Small intestine (tissue), 7 donors: ENCODE data around the gene GGN. TPM values are rescaled to one million over a fixed set of nuclear protein-coding genes. Genes with fewer than 3 reads are reported as not detected.

Source experiments
- DNase-seq, 2 donors: peaks; one replicate each; pipeline versions ENCODE4 v3.0.0 to v3.0.0-alpha.2; 2013
- FAIRE-seq: peaks from 2 replicates; lab custom pipeline; 2012; peaks lifted over from hg19 to GRCh38; lab: Jason Lieb, UNC
- H3K27ac ChIP-seq, 3 donors: one replicate each; pipeline ENCODE4 v1.5.1; 2013; ENCODE audit warnings: low read length in 2 of 3, mild to moderate bottlenecking in 2 of 3, control low read depth in 1 of 3, inconsistent platforms in 1 of 3, low read depth in 1 of 3, moderate library complexity in 1 of 3
- H3K27me3 ChIP-seq, 3 donors: one replicate each; pipeline ENCODE4 v1.6.1; 2013; ENCODE audit warnings: low read length in 3 of 3, inconsistent platforms in 1 of 3; ENCODE audit not compliant: control insufficient read depth in 3 of 3, insufficient read depth in 3 of 3
- H3K36me3 ChIP-seq, 3 donors: one replicate each; pipeline ENCODE4 v1.6.1; 2013; ENCODE audit warnings: low read length in 3 of 3, inconsistent platforms in 1 of 3, low read depth in 1 of 3, mild to moderate bottlenecking in 1 of 3, moderate library complexity in 1 of 3; ENCODE audit not compliant: control insufficient read depth in 3 of 3, insufficient read depth in 2 of 3
- H3K4me1 ChIP-seq, 3 donors: one replicate each; pipeline ENCODE4 v1.6.1; 2013; ENCODE audit warnings: low read length in 2 of 3, inconsistent platforms in 1 of 3, low read depth in 1 of 3, mild to moderate bottlenecking in 1 of 3, moderate library complexity in 1 of 3; ENCODE audit not compliant: control insufficient read depth in 3 of 3, insufficient read depth in 2 of 3
- H3K4me3 ChIP-seq, 3 donors: one replicate each; pipeline ENCODE4 v1.5.1; 2013; ENCODE audit warnings: low read length in 3 of 3, control low read depth in 1 of 3, inconsistent platforms in 1 of 3, low read depth in 1 of 3, mild to moderate bottlenecking in 1 of 3, moderate library complexity in 1 of 3
- H3K9me3 ChIP-seq, 2 donors: one replicate each; pipeline ENCODE4 v1.6.1; 2013; ENCODE audit warnings: low read depth in 1 of 2, low read length in 1 of 2; ENCODE audit not compliant: control insufficient read depth in 2 of 2, insufficient read depth in 1 of 2
- WGBS, 3 donors: extraction: QIAGEN DNeasy Blood & Tissue Kit; methylation state at CpG; one replicate each; pipeline ENCODE4 v1.1.7; 2013; 5-methylcytosine and 5-hydroxymethylcytosine counted together
- polyA plus RNA-seq, 4 donors: library from polyadenylated mRNA; stranded (reverse) in 3 of 4; unstranded in 1 of 4; fragments of 200-250 nt in 3 of 4; fragments of 120-200 nt in 1 of 4; gene quantifications; one replicate each; pipeline versions ENCODE4 v1.2.1 to v1.2.3, GENCODE V29; 2013
- donor health status: healthy with polysubstance abuse.
- donor health status: control.
- donor health status: control.
- donor health status: Bipolar disorder and iron deficiency.
- donor health status: healthy.

GGN gene
- polyA plus RNA-seq, 4 donors = 1.7 to 16.1 (median 8.2) TPM

- FAIRE-seq = no peak
- Histone ChIP-seq H3K27me3 (peaks cover 0 to 2% (median 0%) of the 10 kb centered on the region in 3 donors), H3K4me3 (no peak overlapping the region), H3K4me1 (no peaks in the 10 kb centered on the region), H3K36me3 (peaks cover 0 to 36% (median 3%) of the 10 kb centered on the region in 3 donors), H3K9me3 (no peaks in the 10 kb centered on the region), H3K27ac (no peak overlapping the region)
- DNase-seq = no peak
- 50 to 56% (median 52%) methylated on average over 7 of the region's 7 CpGs for WGBS, 3 donors
These were observed 21.8 kb upstream of the GGN start for GRCh38 chr19:38409631-38410133.

- WGBS, 3 donors = 95 to 96% (median 95%) methylated on average over 8 of the region's 8 CpGs
- Histone ChIP-seq H3K36me3 (peaks cover 0 to 37% (median 3%) of the 10 kb centered on the region in 3 donors), H3K27me3 (peaks cover 0 to 3% (median 0%) of the 10 kb centered on the region in 3 donors), H3K4me1 (no peaks in the 10 kb centered on the region), H3K9me3 (no peaks in the 10 kb centered on the region), H3K4me3 (no peak overlapping the region), H3K27ac (no peak overlapping the region)
- FAIRE-seq = no peak
- DNase-seq = no peak
These were observed 17.4 kb upstream of the GGN start for GRCh38 chr19:38405276-38405675.

- no peak for DNase-seq
- Histone ChIP-seq H3K36me3 (peaks cover 0 to 37% (median 3%) of the 10 kb centered on the region in 3 donors), H3K27ac (no peak overlapping the region), H3K9me3 (no peaks in the 10 kb centered on the region), H3K4me1 (no peaks in the 10 kb centered on the region), H3K27me3 (peaks cover 0 to 5% (median 0%) of the 10 kb centered on the region in 3 donors), H3K4me3 (no peak overlapping the region)
- no peak for FAIRE-seq
- WGBS, 3 donors = 94 to 98% (median 95%) methylated on average over 6 of the region's 6 CpGs
These were observed 17.0 kb upstream of the GGN start for GRCh38 chr19:38404858-38405257.

DNA sequence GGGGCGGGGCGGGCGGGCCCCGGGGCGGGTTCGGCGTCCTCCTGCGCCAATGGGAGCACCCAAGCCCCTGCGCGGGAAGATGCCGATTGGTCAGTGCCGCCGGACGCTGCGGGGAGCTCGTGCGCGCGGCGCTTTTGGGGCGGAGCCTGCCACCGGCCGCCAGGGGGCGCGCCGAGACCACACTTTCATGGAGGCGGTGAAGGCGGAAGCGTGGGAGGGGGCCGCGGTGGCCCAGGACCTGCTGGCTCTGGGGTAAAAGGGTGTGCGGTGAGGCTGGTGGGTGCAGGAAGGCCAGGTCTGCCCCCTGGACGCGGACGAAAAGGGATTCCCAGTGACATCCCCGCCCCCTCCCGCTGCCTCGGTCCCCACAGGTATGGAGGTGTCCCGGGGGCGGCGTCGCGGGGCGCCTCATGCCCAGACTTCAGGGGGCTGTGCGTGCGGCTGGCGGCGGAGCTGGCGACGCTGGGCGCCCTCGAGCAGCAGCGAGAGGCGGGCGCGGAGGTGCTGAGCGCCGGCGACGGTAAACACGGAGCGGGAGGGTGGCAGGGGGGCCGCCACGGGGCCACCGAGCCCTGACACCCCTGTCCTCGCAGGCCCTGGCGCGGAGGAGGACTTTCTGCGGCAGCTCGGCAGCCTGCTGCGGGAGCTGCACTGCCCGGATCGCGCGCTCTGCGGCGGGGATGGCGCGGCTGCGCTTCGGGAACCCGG is 15.3 kb upstream of the GGN start, which contains the start of gene FAM98C:
Gene FAM98C (plus strand): TSS at position 127 of the 708 bp plus-strand sequence. CDS start 61 bp downstream, at position 188.
- Histone ChIP-seq H3K9me3 (no peaks in the 10 kb centered on the region), H3K27ac (peak within 1 kb of the TSS; percentile 72 to 93 (median 73)), H3K36me3 (peaks cover 0 to 29% (median 3%) of the 10 kb centered on the region in 3 donors), H3K27me3 (peaks cover 0 to 10% (median 0%) of the 10 kb centered on the region in 3 donors), H3K4me1 (no peaks in the 10 kb centered on the region), H3K4me3 (peak within 1 kb of the TSS; percentile 86 to 96 (median 86))
- FAIRE-seq (no peak), DNase-seq (peak; percentile 98 to 99)
- 0 to 1% (median 0%) methylated on average over 69 to 82 of the region's 82 CpGs for WGBS, 3 donors

- 1 to 4% (median 3%) methylated on average over 18 of the region's 18 CpGs for WGBS, 3 donors
- DNase-seq (no peak), FAIRE-seq (no peak)
- H3K4me3 ChIP-seq = peak overlapping the region in 2 of 3 donors; percentile 23 to 34
- no peaks in the 10 kb centered on the region for H3K4me1 ChIP-seq
- no peaks in the 10 kb centered on the region for H3K9me3 ChIP-seq
- peaks cover 0 to 15% (median 0%) of the 10 kb centered on the region in 3 donors for H3K27me3 ChIP-seq
- H3K27ac ChIP-seq = peak overlapping the region in 2 of 3 donors; percentile 4 to 82
- peaks cover 0 to 26% (median 3%) of the 10 kb centered on the region in 3 donors for H3K36me3 ChIP-seq
These were observed 14.8 kb upstream of the GGN start for GRCh38 chr19:38402623-38402966.

DNA sequence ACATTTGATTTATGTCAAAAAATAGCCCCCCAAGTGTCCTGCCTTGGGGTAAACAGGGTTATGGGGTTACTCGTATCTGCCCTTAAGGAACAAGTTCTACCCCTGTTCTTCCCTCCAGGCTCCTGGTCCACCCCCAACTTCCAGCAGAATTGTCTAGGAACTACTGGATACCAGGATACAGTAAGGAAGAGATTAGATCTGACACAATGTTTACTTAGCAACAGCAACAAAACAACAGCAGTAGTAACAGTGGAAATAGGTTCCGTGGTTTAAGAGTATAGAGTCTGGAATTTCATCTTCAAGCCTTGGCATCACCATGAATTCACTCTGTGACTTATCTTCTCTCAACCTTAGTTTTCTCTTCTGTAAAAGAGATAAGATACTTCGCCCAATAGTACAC is 13.3 kb upstream of the GGN start:
- peak in 1 of 2 donors; percentile 34 for DNase-seq
- H3K27me3 ChIP-seq = peaks cover 0 to 29% (median 4%) of the 10 kb centered on the region in 3 donors
- no peak overlapping the region for H3K4me3 ChIP-seq
- H3K4me1 ChIP-seq = peaks cover 0 to 3% (median 0%) of the 10 kb centered on the region in 3 donors
- no peak for FAIRE-seq
- H3K9me3 ChIP-seq = no peaks in the 10 kb centered on the region
- WGBS, 3 donors = 47 to 63% (median 53%) methylated on average over 3 of the region's 3 CpGs
- peaks cover 0 to 13% (median 0%) of the 10 kb centered on the region in 3 donors for H3K36me3 ChIP-seq
- H3K27ac ChIP-seq = no peak overlapping the region

DNA sequence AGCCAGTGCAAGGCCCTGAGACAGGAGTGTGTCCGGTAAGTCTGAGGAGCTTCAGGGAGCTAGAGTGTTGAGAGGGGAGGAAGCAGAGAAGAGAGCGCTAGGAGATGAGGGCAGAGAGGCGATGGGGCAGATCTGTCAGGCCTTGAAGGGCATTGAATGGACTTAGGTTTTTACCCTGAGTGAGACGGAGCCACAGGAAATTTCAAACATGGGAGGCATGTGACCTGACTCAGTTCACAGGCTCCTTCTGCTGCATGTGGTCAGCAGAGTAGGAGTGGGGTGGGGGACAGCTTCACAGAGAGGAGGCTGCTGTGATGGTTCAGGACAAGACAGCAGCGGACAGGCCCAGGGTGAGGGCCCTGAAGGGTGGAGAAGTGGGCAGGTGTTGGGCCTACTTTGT is 12.5 kb upstream of the GGN start:
- no peak overlapping the region for H3K4me3 ChIP-seq
- H3K27me3 ChIP-seq = peaks cover 2 to 31% (median 4%) of the 10 kb centered on the region in 3 donors
- DNase-seq (no peak), FAIRE-seq (no peak)
- no peak overlapping the region for H3K27ac ChIP-seq
- peaks cover 0 to 4% (median 0%) of the 10 kb centered on the region in 3 donors for H3K4me1 ChIP-seq
- H3K9me3 ChIP-seq = no peaks in the 10 kb centered on the region
- H3K36me3 ChIP-seq = peaks cover 0 to 9% (median 0%) of the 10 kb centered on the region in 3 donors
- WGBS, 3 donors = 74 to 90% (median 88%) methylated on average over 5 of the region's 5 CpGs

DNA sequence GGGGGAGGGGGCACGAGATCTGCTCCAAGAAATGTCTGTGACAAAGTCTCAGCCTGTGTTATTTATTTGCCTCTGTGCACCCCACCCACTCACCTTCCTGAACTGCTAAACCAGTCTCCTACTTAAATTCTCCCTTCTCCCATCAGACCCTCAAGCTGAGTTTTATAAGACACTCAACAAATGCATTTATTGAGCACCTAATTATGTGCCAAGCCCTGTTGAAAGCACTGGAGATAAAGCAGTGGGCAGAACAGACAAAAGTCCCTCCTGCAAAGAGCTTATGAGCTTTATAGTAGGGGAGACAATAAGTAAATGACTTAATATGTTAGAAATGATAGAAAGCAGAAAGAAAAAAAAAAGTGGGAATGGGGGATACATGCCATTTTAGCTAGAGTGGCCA is 11.7 kb upstream of the GGN start:
- H3K27me3 ChIP-seq = peaks cover 2 to 37% (median 11%) of the 10 kb centered on the region in 3 donors
- WGBS, 3 donors = 54 to 76% (median 64%) methylated on average over 1 of the region's 1 CpG
- no peak for DNase-seq
- H3K4me1 ChIP-seq = peaks cover 0 to 10% (median 0%) of the 10 kb centered on the region in 3 donors
- no peaks in the 10 kb centered on the region for H3K9me3 ChIP-seq
- no peak overlapping the region for H3K27ac ChIP-seq
- H3K36me3 ChIP-seq = peaks cover 0 to under 1% (median 0%) of the 10 kb centered on the region in 3 donors
- no peak for FAIRE-seq
- H3K4me3 ChIP-seq = no peak overlapping the region
